ENCODE measurements around the gene LOXL1. TPM values are rescaled to one million over a fixed set of nuclear protein-coding genes. Genes with fewer than 3 reads are reported as not detected.

Gene LOXL1
- total RNA-seq, 2 experiments from 2014 or later: 1.8 to 8.6 TPM

GRCh38 chr15:73889762-73890124 lies 36.5 kb upstream of the LOXL1 start:
- no peak for ATAC-seq
- CTCF ChIA-PET: interaction anchor here (0.9 to 2.1 kb wide), 4 partner anchors 16 to 74 kb away, joined by 3 to 9 read pairs (median 3); no protein-coding TSS in a partner anchor
- H3K4me1 Mint-ChIP-seq: no peaks in the 10 kb centered on the region
- no peak overlapping the region for H3K27ac Mint-ChIP-seq
- no peaks in the 10 kb centered on the region for H3K36me3 Mint-ChIP-seq
- no peak overlapping the region for H3K4me3 Mint-ChIP-seq
- DNase-seq: no peak
- H3K27me3 Mint-ChIP-seq: peaks cover 15% of the 10 kb centered on the region
- peaks cover 3% of the 10 kb centered on the region for H3K9me3 Mint-ChIP-seq (ENCODE audit: low read depth)

DNA sequence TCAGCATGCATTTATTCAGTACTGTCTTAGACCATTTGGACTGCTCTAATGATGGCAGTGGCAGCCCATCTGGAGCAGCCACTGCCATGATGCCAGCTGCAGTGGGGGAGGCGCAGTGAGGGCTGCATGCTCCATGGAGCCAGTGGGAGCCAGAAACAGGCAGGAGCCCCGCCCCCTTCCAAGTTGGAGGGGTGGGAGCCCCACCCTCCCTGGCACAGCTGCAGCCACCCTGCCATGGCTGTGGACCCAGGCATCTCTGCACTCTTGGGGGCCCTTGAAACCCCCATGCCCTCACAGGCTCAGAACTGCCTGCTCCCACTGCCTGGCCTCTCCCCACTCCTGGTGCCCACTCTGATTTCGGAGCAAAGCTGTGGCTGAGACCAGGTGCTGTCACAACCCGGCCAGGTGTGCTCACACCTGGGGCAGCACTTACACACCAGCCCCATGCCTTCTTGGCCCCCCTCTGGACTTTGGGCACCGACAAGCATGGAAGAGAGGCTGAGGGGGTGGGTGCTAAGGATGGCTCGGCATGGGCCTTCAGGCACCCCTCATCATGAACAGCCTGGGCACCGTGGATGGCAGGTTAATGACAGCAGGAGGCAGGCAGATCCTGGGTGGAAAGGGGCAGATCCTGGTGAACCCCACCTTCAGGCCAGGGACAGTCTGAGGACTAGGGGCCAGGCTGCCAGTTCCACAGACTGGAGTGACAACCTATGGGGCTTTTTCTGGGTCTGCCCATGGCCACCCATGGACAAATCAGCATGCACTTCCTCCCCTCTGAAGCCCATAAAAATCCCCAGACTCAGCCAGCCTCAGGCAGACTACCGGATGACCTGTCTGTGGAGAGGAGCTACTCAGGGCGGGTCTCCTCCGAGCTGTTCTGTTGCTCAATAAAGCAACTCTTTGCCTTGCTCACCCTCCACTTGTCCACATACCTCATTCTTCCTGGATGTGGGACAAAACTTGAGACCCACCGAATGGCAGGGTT lies 34.6 kb upstream of the LOXL1 start:
- no peak overlapping the region for H3K27ac Mint-ChIP-seq
- H3K4me3 Mint-ChIP-seq: no peak overlapping the region
- peaks cover 3% of the 10 kb centered on the region for H3K9me3 Mint-ChIP-seq (ENCODE audit: low read depth)
- DNase-seq (no peak), ATAC-seq (no peak)
- no peaks in the 10 kb centered on the region for H3K36me3 Mint-ChIP-seq
- CTCF ChIA-PET: interaction anchor here (1.3 to 3.9 kb wide), 3 partner anchors 13 to 17 kb away, joined by 3 to 17 read pairs (median 10); no protein-coding TSS in a partner anchor
- H3K4me1 Mint-ChIP-seq: peaks cover 6% of the 10 kb centered on the region
- peaks cover 25% of the 10 kb centered on the region for H3K27me3 Mint-ChIP-seq

GRCh38 chr15:73892446-73893226 lies 33.6 kb upstream of the LOXL1 start:
- Mint-ChIP-seq H3K36me3 (no peaks in the 10 kb centered on the region), H3K27ac (no peak overlapping the region), H3K27me3 (peaks cover 25% of the 10 kb centered on the region), H3K9me3 (ENCODE audit: low read depth) (peaks cover 3% of the 10 kb centered on the region), H3K4me3 (no peak overlapping the region), H3K4me1 (peaks cover 15% of the 10 kb centered on the region)
- DNase-seq (no peak), ATAC-seq (no peak)
- CTCF ChIA-PET: interaction anchor here (1.3 to 3.9 kb wide), 3 partner anchors 12 to 18 kb away, joined by 3 to 17 read pairs (median 10); no protein-coding TSS in a partner anchor

DNA sequence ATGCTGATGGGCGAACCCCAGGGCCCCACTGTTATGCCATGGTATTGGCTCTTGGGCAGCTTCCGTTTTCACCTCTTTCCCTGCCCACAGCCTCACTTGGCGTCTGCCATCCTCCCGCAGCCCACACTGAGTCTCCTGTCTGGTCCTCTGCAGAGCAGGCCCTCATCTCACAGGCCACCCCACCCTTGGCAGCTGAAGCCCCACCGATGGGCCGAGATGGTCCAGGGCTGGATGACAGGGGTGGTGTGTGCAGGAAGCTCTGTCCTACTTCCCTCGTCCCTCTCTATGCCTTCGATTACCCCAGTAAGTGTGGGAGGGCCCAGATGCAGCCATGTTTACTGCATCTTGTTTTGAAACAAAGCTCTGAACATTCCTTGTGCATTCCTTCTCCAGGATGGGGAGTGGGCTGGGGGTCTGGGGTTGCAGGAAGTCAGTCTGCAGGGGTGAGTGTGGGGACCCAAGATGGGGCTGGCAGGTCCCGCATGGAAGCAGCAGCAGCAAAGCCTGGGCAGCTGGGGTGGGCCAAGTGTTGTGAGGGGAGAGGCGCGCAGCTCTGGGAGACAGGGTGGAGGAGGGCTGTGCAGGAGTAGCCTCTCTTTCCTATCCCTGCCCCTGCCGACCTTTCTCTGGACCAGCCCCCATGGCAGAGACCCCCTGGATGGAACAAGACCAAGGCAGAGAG lies 32.0 kb upstream of the LOXL1 start:
- H3K27me3 Mint-ChIP-seq: peaks cover 25% of the 10 kb centered on the region
- no peaks in the 10 kb centered on the region for H3K36me3 Mint-ChIP-seq
- CTCF ChIA-PET: interaction anchor here (1.0 to 3.9 kb wide), 6 partner anchors 12 to 70 kb away, joined by 3 to 17 read pairs (median 5); no protein-coding TSS in a partner anchor
- H3K4me1 Mint-ChIP-seq: peaks cover 15% of the 10 kb centered on the region
- peaks cover 3% of the 10 kb centered on the region for H3K9me3 Mint-ChIP-seq (ENCODE audit: low read depth)
- DNase-seq: no peak
- no peak overlapping the region for H3K4me3 Mint-ChIP-seq
- ATAC-seq: no peak
- H3K27ac Mint-ChIP-seq: no peak overlapping the region

- Mint-ChIP-seq H3K36me3 (no peaks in the 10 kb centered on the region), H3K4me3 (no peak overlapping the region), H3K9me3 (ENCODE audit: low read depth) (peaks cover 2% of the 10 kb centered on the region), H3K27me3 (peaks cover 10% of the 10 kb centered on the region), H3K4me1 (peaks cover 15% of the 10 kb centered on the region), H3K27ac (no peak overlapping the region)
- peak; percentile 90 for DNase-seq
- CTCF ChIA-PET: interaction anchor here (0.6 to 7.8 kb wide), 26 partner anchors 9 to 151 kb away, joined by 3 to 78 read pairs (median 5); partner anchors contain the start of gene TBC1D21
- peak; percentile 94 for ATAC-seq
Measured at GRCh38 chr15:73897441-73898261, 28.6 kb upstream of the LOXL1 start.

GRCh38 chr15:73899197-73900094 lies 26.8 kb upstream of the LOXL1 start:
- H3K27me3 Mint-ChIP-seq: peaks cover 10% of the 10 kb centered on the region
- no peaks in the 10 kb centered on the region for H3K9me3 Mint-ChIP-seq (ENCODE audit: low read depth)
- no peaks in the 10 kb centered on the region for H3K36me3 Mint-ChIP-seq
- no peak overlapping the region for H3K4me3 Mint-ChIP-seq
- H3K27ac Mint-ChIP-seq: no peak overlapping the region
- CTCF ChIA-PET: interaction anchor here (1.0 to 7.8 kb wide), 6 partner anchors 10 to 52 kb away, joined by 3 to 78 read pairs (median 26); partner anchors contain the start of gene TBC1D21
- peaks cover 15% of the 10 kb centered on the region for H3K4me1 Mint-ChIP-seq
- no peak for DNase-seq
- no peak for ATAC-seq

- no peak for DNase-seq
- ATAC-seq: no peak
- Mint-ChIP-seq H3K36me3 (no peaks in the 10 kb centered on the region), H3K4me3 (no peak overlapping the region), H3K27ac (no peak overlapping the region), H3K4me1 (peaks cover 15% of the 10 kb centered on the region), H3K9me3 (ENCODE audit: low read depth) (no peaks in the 10 kb centered on the region), H3K27me3 (peaks cover 10% of the 10 kb centered on the region)
- CTCF ChIA-PET: interaction anchor here (1.0 to 7.8 kb wide), 7 partner anchors 9 to 59 kb away, joined by 3 to 78 read pairs (median 12); no protein-coding TSS in a partner anchor
Measured at GRCh38 chr15:73900095-73900712, 26.1 kb upstream of the LOXL1 start.

- ATAC-seq: no peak
- DNase-seq: no peak
- CTCF ChIA-PET: interaction anchor here (1.3 to 7.8 kb wide), 7 partner anchors 8 to 58 kb away, joined by 3 to 78 read pairs (median 5); no protein-coding TSS in a partner anchor
- peaks cover 10% of the 10 kb centered on the region for H3K4me1 Mint-ChIP-seq
- peaks cover under 1% of the 10 kb centered on the region for H3K27me3 Mint-ChIP-seq
- no peaks in the 10 kb centered on the region for H3K36me3 Mint-ChIP-seq
- H3K4me3 Mint-ChIP-seq: no peak overlapping the region
- H3K9me3 Mint-ChIP-seq (ENCODE audit: low read depth): no peaks in the 10 kb centered on the region
- no peak overlapping the region for H3K27ac Mint-ChIP-seq
Measured at GRCh38 chr15:73901126-73901810, 25.0 kb upstream of the LOXL1 start.

DNA sequence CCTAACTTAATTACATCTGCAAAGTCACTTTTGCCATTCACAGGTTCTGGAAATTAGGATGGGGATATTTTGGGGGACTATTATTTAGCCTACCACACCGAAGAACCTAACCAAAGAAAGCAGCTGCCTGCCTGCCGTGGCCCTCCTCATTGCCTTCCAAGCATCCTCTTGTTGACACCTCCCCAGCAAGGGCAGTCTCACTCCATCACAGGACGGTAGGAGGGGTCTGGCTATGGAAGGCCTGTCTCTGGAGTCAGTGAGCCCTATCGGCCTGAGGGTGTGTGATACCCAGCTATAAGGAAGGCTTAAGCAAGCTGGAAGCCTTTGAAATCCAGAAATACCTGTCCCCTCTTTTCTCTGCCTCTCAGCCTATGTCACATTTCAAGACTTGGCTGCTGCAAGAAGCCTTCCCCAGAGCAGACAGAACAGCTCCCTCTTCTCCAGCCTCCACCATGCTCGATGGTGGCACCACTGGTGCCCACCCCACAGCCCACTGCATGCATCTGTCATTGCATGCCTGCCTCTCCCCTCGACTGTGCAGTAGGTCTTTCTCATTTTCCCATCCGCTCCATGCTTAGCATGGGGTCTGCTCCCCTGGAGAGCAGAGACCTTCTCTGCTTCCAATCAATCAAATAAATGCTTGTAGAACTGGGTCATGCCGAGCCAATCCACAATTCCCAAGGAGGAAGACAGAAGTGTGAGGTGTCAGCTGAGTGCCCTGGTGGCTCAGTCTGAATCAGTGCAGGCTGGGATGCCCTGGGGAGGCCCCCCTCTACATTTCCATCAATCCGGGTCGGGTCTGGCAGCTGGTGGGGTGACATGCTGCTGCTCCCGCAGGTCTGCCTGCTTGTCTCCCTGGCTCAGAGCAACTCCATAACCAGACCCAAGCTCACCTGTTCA lies 23.9 kb upstream of the LOXL1 start:
- Mint-ChIP-seq H3K4me3 (no peak overlapping the region), H3K4me1 (peaks cover 12% of the 10 kb centered on the region), H3K27ac (no peak overlapping the region), H3K9me3 (ENCODE audit: low read depth) (no peaks in the 10 kb centered on the region), H3K27me3 (no peaks in the 10 kb centered on the region), H3K36me3 (no peaks in the 10 kb centered on the region)
- ATAC-seq (no peak), DNase-seq (no peak)
- CTCF ChIA-PET: interaction anchor here (1.1 to 7.8 kb wide), 3 partner anchors 26 to 30 kb away, joined by 3 to 64 read pairs (median 5); no protein-coding TSS in a partner anchor

All from activated CD8-positive, alpha-beta memory T cell treated with anti-CD3 and anti-CD28 coated beads, Interleukin-2, amount 10 ng/mL, durations not matched to agents 7 days and 5 days (primary cell).